AG04449 (cell line): ENCODE results near the gene GPATCH4.

Experiments used
- CTCF ChIA-PET: fragments of 350-600 bp; formaldehyde crosslinking; extraction: SDS; loops from one replicate; lab custom pipeline; 2021; ENCODE audit warnings: antibody characterized with exemption; lab: Yijun Ruan, JAX
- POLR2A ChIA-PET: fragments of 400-600, 350-600 bp; formaldehyde crosslinking; extraction: SDS; loops from one replicate; lab custom pipeline; 2020; ENCODE audit warnings: antibody characterized with exemption, inconsistent platforms; lab: Yijun Ruan, JAX
- DNase-seq: peaks from one replicate; pipeline ENCODE4 v3.0.0-alpha.2; 2010; ENCODE audit warnings: low read depth, low spot score
- H3K4me3 ChIP-seq: 2 replicates; pipeline ENCODE4 v1.5.1; 2011; ENCODE audit warnings: low read depth, mild to moderate bottlenecking, control low read depth, low read length
- TF ChIP-seq, protein P1 (sequence below): IDR thresholded peaks from one replicate; pipeline ENCODE4 v1.5.1; 2011; ENCODE audit warnings: mild to moderate bottlenecking, moderate library complexity, low read length, control low read depth, inconsistent platforms; ENCODE audit not compliant: insufficient read depth; ENCODE audit errors: missing control alignments

GPATCH4 gene

GRCh38 chr1:156595016-156595415 is 6.3 kb downstream of the GPATCH4 start:
- ChIA-PET POLR2A (no interaction called here), CTCF (interaction anchor here (1.1 to 4.5 kb wide), 8 partner anchors 9 to 32 kb away, joined by 3 to 51 read pairs (median 6); partner anchors contain the start of gene GPATCH4)
- TF ChIP-seq, protein P1, sequence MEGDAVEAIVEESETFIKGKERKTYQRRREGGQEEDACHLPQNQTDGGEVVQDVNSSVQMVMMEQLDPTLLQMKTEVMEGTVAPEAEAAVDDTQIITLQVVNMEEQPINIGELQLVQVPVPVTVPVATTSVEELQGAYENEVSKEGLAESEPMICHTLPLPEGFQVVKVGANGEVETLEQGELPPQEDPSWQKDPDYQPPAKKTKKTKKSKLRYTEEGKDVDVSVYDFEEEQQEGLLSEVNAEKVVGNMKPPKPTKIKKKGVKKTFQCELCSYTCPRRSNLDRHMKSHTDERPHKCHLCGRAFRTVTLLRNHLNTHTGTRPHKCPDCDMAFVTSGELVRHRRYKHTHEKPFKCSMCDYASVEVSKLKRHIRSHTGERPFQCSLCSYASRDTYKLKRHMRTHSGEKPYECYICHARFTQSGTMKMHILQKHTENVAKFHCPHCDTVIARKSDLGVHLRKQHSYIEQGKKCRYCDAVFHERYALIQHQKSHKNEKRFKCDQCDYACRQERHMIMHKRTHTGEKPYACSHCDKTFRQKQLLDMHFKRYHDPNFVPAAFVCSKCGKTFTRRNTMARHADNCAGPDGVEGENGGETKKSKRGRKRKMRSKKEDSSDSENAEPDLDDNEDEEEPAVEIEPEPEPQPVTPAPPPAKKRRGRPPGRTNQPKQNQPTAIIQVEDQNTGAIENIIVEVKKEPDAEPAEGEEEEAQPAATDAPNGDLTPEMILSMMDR = no peak

DNA sequence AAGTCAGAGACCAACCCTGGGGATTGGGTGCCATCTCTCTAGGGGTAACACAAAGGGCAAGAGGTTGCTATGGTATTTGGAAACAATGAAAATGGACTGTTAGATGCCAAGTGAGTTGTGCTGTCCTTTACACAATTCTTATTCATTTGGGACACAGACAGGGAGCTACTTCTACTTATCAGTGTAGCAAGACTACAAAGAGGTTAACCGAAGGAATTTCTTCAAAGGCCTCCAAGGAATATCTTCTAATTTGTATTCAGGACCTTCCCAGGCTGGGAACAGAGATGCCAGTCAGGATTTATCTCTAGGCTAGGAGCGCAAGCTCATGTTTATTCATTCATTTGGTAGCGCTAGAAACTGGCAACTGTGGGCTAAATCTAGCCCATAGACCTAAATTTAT is 7.1 kb downstream of the GPATCH4 start:
- TF ChIP-seq, protein P1 = no peak
- DNase-seq = no peak
- CTCF ChIA-PET = interaction anchor here (0.6 to 4.5 kb wide), 11 partner anchors 9 to 209 kb away, joined by 3 to 51 read pairs (median 4); partner anchors contain the start of gene GPATCH4
- POLR2A ChIA-PET = interaction anchor here (0.6 kb wide), 1 partner anchor 94 kb away, joined by 4 read pairs; no protein-coding TSS in a partner anchor
- H3K4me3 ChIP-seq = no peak overlapping the region

More at GRCh38 chr1:156595016-156595415, 6.3 kb downstream of the GPATCH4 start:
- no peak for DNase-seq
- no peak overlapping the region for H3K4me3 ChIP-seq

- no peak for DNase-seq
- no peak overlapping the region for H3K4me3 ChIP-seq
- POLR2A ChIA-PET = no interaction called here
- CTCF ChIA-PET = interaction anchor here (0.6 to 4.5 kb wide), 11 partner anchors 8 to 208 kb away, joined by 3 to 51 read pairs (median 4); partner anchors contain the start of gene GPATCH4
- TF ChIP-seq, protein P1 = no peak
These were observed 7.7 kb downstream of the GPATCH4 start for GRCh38 chr1:156593661-156593989.

GRCh38 chr1:156592910-156593660 is 8.2 kb downstream of the GPATCH4 start:
- H3K4me3 ChIP-seq = no peak overlapping the region
- CTCF ChIA-PET = interaction anchor here (0.6 to 4.5 kb wide), 11 partner anchors 8 to 208 kb away, joined by 3 to 51 read pairs (median 5); partner anchors contain the start of gene GPATCH4
- DNase-seq = no peak
- POLR2A ChIA-PET = interaction anchor here (0.8 kb wide), 1 partner anchor 11 kb away, joined by 4 read pairs; no protein-coding TSS in a partner anchor
- TF ChIP-seq, protein P1 = no peak

- TF ChIP-seq, protein P1 = no peak
- ChIA-PET POLR2A (interaction anchor here (0.8 to 1.9 kb wide), 5 partner anchors 8 to 88 kb away, joined by 4 to 6 read pairs (median 4); partner anchors contain the start of gene GPATCH4), CTCF (interaction anchor here (1.0 to 4.5 kb wide), 11 partner anchors 10 to 207 kb away, joined by 3 to 51 read pairs (median 5); partner anchors contain the start of genes GPATCH4 and MEF2D)
- DNase-seq = no peak
- peak overlapping the region; percentile 83 for H3K4me3 ChIP-seq
These were observed 8.9 kb downstream of the GPATCH4 start for GRCh38 chr1:156592158-156592909.
